ENCODE measurements around the gene ZNF467.

ZNF467 gene

GRCh38 chr7:149770728-149771636, 2.4 kb downstream of the ZNF467 start:
- no peak for DNase-seq (ENCODE audit: low read depth in 2 of 2)

GRCh38 chr7:149769915-149770314, 3.5 kb downstream of the ZNF467 start:
- no peak for DNase-seq (ENCODE audit: low read depth in 2 of 2)

DNA sequence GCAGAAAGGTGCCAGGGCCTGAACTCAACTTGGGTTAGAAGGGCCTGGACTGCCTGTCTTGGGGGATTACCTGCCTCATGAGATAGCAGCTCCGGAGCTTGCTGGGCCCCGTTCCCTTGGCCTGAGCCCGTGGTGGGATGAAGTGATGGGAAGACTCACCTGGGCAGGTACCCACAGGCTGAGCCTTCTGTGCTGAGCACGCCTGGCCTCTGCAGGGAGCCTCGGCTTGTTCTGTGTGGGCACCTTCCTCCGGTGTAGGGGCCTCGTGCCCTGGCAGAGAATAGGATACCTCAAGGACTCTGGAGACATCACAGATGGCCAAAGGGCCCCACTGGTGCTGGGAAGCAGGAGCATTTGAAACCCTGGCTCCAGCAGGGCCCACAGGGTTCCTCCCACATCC, 4.5 kb downstream of the ZNF467 start:
- DNase-seq (ENCODE audit: low read depth in 2 of 2): no peak

DNA sequence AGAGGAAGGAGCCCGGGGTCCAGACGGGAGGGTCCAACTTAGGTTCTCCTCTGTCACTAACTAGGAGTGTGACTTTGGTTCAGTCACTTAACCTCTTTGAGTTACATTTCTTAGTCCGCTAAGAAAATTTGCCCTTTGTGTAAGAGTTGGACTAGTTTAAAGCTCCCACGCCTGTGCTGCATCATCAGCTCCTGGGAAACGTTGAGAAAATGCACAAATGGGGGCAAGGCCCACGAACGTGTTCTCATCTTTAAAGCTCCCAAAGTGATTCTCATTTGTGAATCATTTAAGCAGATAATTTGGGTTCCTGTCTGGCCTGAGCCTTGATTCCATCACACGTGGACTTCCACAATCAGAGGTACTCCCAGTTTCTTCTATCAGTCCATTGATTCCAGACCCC, 6.3 kb downstream of the ZNF467 start:
- no peak for DNase-seq (ENCODE audit: low read depth in 2 of 2)

- no peak for DNase-seq (ENCODE audit: low read depth in 2 of 2)
Observed at GRCh38 chr7:149766135-149766675, 7.2 kb downstream of the ZNF467 start.

- DNase-seq (ENCODE audit: low read depth in 2 of 2): no peak
Observed at GRCh38 chr7:149765399-149766121, 7.8 kb downstream of the ZNF467 start.

- no peak for DNase-seq (ENCODE audit: low read depth in 2 of 2)
Observed at GRCh38 chr7:149764481-149765398, 8.6 kb downstream of the ZNF467 start.

GRCh38 chr7:149763563-149764240, 9.7 kb downstream of the ZNF467 start:
- DNase-seq (ENCODE audit: low read depth in 2 of 2): no peak

DNA sequence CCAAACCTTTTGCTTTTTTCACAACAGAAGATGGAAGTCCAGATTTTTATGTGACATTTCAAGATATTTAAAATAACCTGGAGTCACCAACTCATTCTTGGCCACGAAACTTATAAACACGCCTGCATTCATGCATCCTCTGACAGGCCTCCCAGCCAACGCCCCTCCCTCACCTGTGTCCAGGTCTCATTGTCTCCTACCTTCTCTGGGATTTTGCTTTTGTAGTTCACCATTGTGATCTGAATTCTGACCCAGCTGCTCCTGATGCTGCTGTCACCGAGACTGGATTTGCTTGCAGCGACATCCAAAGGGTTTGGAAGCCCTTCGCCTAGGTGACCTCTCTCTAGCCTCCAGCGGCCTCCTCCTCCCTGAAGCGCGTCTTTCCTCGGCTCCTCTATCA, 10.8 kb downstream of the ZNF467 start:
- DNase-seq (ENCODE audit: low read depth in 2 of 2): no peak

DNA sequence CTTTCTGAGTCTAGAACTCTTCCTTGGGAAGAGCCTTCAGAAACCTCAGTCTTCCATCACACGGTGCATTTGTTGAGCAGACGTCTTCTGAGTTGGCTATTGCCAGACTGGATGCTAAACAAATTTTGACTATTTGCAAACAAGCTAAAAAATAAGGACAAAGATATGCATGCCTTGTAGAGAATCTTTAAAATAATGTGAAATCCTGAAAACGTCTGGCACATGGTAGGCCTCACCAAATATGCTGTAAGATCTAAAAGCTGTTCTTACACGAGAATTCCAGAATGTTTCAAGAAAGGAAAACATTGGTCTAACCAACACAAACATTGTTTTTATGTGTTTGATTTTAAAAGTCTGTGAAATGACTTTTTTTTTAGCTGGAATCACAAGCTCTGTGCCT, 11.3 kb downstream of the ZNF467 start:
- no peak for DNase-seq (ENCODE audit: low read depth in 2 of 2)

DNA sequence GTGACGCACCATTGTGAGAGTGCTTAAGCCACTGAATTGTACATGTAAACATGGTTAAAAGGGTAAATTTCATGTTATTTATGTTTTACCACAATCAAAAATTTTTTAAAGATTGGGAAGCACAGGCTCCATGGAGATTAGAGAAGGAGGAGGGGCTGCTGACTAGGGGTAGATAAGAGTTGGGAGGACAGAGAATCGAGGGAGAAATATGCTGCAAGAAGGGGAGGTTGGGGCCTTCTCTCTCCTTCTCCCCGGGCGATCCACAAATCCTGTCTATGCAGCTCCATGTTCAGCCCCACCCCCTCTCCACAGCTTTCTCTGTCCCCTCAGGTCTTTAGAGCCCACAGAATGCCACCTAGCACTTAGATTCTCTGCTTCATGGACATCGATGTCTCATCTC, 12.1 kb downstream of the ZNF467 start:
- DNase-seq (ENCODE audit: low read depth in 2 of 2): no peak

DNA sequence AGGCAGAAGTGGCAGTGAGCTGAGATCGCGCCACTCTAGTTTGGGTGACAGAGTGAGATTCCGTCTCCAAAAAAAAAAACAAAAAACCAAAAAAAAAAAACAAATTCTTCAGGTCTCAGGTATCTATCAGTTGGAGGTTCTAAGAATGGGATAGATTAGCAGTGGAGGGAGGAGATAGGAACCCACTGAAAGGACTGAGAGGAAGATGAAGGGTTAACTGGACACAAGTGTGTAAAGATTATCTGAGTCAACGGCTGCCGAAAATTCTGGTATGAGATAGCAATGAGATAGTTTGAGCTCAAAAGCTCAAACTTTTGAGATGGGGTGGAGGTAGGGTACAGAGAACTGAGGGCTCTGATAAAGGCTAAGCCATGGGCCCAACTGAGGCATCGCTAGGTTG, 12.8 kb downstream of the ZNF467 start:
- DNase-seq (ENCODE audit: low read depth in 2 of 2): no peak

- DNase-seq (ENCODE audit: low read depth in 2 of 2): no peak
Observed at GRCh38 chr7:149759093-149759860, 14.1 kb downstream of the ZNF467 start.

DNA sequence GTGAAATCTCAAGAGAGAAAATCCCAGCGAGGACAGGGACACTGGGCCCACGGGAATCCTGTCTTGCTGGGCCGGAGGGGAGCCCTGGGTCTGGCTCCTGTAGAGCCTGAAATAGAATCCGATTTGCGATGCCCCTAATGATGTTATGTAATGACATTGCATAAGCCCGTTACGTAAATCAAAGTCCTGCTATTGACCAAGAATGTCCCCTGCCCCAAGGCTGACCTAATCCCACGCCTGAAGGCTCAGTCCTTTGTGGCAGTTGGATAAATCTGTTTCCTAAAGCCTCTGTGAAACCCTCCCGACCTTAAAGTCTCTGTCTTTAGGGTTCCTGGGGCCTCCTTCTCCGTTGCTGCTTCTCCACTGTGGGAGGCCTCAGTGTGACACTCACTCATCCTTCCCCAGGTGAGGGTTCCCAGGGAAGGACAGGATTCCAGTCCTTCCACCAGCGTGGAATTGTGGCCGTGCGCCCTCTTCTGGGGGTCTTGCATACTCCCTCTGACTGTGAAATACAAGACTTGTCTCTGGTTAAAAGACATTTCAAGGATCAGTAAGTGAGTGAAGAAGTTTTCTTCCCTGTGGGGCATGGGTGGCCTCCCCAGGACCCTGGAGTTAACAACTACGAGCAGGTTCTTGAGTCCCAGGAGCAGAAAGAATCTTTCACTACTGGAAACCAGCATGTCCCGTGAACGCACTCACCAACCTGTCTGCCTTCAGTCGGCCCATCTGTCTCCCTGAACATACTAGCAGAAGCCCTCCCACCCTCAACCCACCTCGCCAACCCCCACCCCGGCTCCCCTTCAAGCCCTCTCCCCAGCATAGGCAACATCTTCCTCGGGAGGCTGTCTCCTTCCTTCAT, 19.8 kb downstream of the ZNF467 start:
- no peak for DNase-seq (ENCODE audit: low read depth in 2 of 2)

GRCh38 chr7:149752646-149753045, 20.7 kb downstream of the ZNF467 start:
- no peak for DNase-seq (ENCODE audit: low read depth in 2 of 2)

GRCh38 chr7:149751043-149751775, 22.2 kb downstream of the ZNF467 start:
- DNase-seq (ENCODE audit: low read depth in 2 of 2): no peak

DNA sequence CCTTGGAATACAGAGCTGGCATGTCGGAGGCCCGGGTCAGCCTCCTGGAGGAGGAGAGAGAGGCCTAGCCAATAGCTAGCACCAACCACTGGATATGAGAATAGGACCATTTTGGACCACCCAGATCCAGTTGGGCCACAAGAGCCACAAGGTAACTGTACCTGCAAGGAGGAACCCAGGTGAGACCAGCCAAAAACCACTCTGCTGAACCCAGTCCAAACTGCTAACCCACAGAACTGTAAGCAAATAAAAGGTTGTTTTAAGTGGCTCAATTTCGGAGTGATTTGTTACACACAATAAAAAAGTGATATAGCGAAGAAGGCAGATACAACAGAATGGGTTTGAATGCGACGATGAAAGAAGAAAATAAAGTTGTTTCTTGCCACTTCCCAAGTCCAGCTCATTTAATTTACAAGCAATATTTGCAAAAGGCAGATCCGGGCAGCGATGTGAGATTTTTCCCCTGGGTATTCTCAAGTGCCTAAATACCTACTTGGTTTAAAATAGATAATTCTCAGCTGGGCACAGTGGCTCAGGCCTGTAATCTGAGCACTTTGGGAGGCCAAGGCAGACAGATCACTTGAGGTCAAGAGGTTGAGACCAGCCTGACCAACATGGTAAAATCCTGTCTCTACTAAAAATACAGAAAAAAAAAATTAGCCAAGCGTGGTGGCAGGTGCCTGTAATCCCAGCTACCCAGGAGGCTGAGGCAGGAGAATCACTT, 23.1 kb downstream of the ZNF467 start:
- DNase-seq (ENCODE audit: low read depth in 2 of 2): no peak

Measured in stimulated activated CD8-positive, alpha-beta memory T cell treated with anti-CD3 and anti-CD28 coated beads, Interleukin-2, amount 100 ng/mL, for 1 hour (primary cell).